Upper lobe of left lung (tissue), 4 donors: Measurements from ENCODE around the gene ATP8B3.

Experiments
- CTCF ChIP-seq, 6 experiments: fragments of 450-650 bp in 4 of 6; fragments of 200-600 bp in 2 of 6; sonication (generic) in 2 of 6; IDR thresholded peaks; one replicate each; pipeline ENCODE4 v1.5.1; 2016 to 2019; ENCODE audit warnings: antibody characterized with exemption in 6 of 6
- EP300 ChIP-seq, 4 donors: sonication (generic); formaldehyde crosslinking; IDR thresholded peaks; one replicate each; pipeline ENCODE4 v1.5.1; 2017; ENCODE audit warnings: antibody characterized with exemption in 4 of 4, control low read depth in 2 of 4
- POLR2A ChIP-seq, 4 donors: fragments of 450-650 bp; IDR thresholded peaks; one replicate each; pipeline ENCODE4 v1.5.1; 2016 to 2017; ENCODE audit warnings: antibody characterized with exemption in 4 of 4, mild to moderate bottlenecking in 2 of 4
- POLR2AphosphoS5 ChIP-seq, 2 donors: sonication (generic); formaldehyde crosslinking; IDR thresholded peaks; one replicate each; pipeline ENCODE4 v1.5.1; 2017; ENCODE audit warnings: antibody characterized with exemption in 2 of 2

GRCh38 chr19:1768918-1769644, 43.0 kb downstream of the ATP8B3 start:
- TF ChIP-seq CTCF (IDR thresholded peaks at IDR 0.05) (no peak), POLR2A (IDR thresholded peaks at IDR 0.05) (no peak), POLR2AphosphoS5 (IDR thresholded peaks at IDR 0.05) (no peak), EP300 (IDR thresholded peaks at IDR 0.05) (no peak)
